PC-9 (cell line): ENCODE results near the gene DNAJB2. TPM values are rescaled to one million over a fixed set of nuclear protein-coding genes. Genes with fewer than 3 reads are reported as not detected.

ENCODE experiments used
- BruUV-seq: library from RNA; stranded (reverse); fragments of 400-500 nt; replicated peaks from 2 replicates; lab custom pipeline; 2021; lab: Mats Ljungman, UMichigan
- CTCF ChIA-PET: fragments of 300-600 bp; sonication (Branson Sonifier 250); formaldehyde crosslinking; loops from one replicate; lab custom pipeline; 2022; ENCODE audit warnings: antibody characterized with exemption; lab: Charles Lee
- POLR2A ChIA-PET: fragments of 300-600 bp; sonication (Branson Sonifier 250); formaldehyde crosslinking; loops from one replicate; lab custom pipeline; 2022; ENCODE audit warnings: antibody characterized with exemption; ENCODE audit not compliant: unreplicated experiment; lab: Charles Lee
- DNase-seq, 2 experiments: peaks; one replicate each; pipeline versions ENCODE4 v3.0.0 to v3.0.0-alpha.2; 2015 to 2022; ENCODE audit warnings: mixed read lengths in 1 of 2
- H2AFZ ChIP-seq: fragments of 200-600 bp; sonication (generic); 2 replicates; pipeline ENCODE4 v1.8.1; 2017; ENCODE audit warnings: antibody characterized with exemption
- H3F3A ChIP-seq: fragments of 200-600 bp; sonication (generic); 2 replicates; pipeline ENCODE4 v1.8.1; 2017; ENCODE audit warnings: antibody characterized with exemption, mild to moderate bottlenecking, low read depth; ENCODE audit not compliant: insufficient read depth
- H3K27ac ChIP-seq: fragments of 200-600 bp; sonication (generic); 2 replicates; pipeline ENCODE4 v1.6.1; 2016; ENCODE audit warnings: mixed run types
- H3K27me3 ChIP-seq: fragments of 200-600 bp; sonication (generic); 2 replicates; pipeline ENCODE4 v1.6.1; 2016; ENCODE audit warnings: low read depth, mixed run types; ENCODE audit not compliant: insufficient read depth
- H3K36me3 ChIP-seq: fragments of 200-600 bp; sonication (generic); 2 replicates; pipeline ENCODE4 v1.6.1; 2016; ENCODE audit warnings: low read depth, mixed run types
- H3K4me1 ChIP-seq: fragments of 200-600 bp; sonication (generic); replicated peaks from 2 replicates; pipeline ENCODE4 v1.6.1; 2016; ENCODE audit warnings: mixed run types; ENCODE audit not compliant: insufficient read depth
- H3K4me2 ChIP-seq: fragments of 200-600 bp; sonication (generic); 2 replicates; pipeline ENCODE4 v1.6.1; 2017; ENCODE audit warnings: mixed run types
- H3K4me3 ChIP-seq: fragments of 200-600 bp; sonication (generic); 2 replicates; pipeline ENCODE4 v1.6.1; 2016; ENCODE audit warnings: mixed run types
- H3K79me2 ChIP-seq: fragments of 200-600 bp; sonication (generic); 2 replicates; pipeline ENCODE4 v1.6.1; 2017; ENCODE audit warnings: low read depth, mixed run types
- H3K9me2 ChIP-seq: fragments of 200-600 bp; sonication (generic); 2 replicates; pipeline ENCODE4 v1.8.1; 2017; ENCODE audit warnings: mild to moderate bottlenecking; ENCODE audit not compliant: insufficient read depth
- H3K9me3 ChIP-seq: fragments of 200-600 bp; sonication (generic); 2 replicates; pipeline ENCODE4 v1.8.1; 2016; ENCODE audit warnings: low read depth; ENCODE audit not compliant: insufficient read depth
- H4K20me1 ChIP-seq: fragments of 200-600 bp; sonication (generic); 2 replicates; pipeline ENCODE4 v1.8.1; 2017; ENCODE audit not compliant: insufficient read depth
- CTCF ChIP-seq: fragments of 200-600 bp; sonication (generic); conservative IDR thresholded peaks from 2 replicates; pipeline ENCODE4 v1.6.1; 2017; ENCODE audit warnings: mixed run types, antibody characterized with exemption, mild to moderate bottlenecking, moderate library complexity
- EZH2 ChIP-seq: fragments of 200-600 bp; sonication (generic); IDR thresholded peaks from 2 replicates; pipeline ENCODE4 v1.8.0; 2017; ENCODE audit warnings: antibody characterized with exemption, low read depth
- intact Hi-C: fragments of 100-400 bp; cut with micrococcal nuclease; formaldehyde crosslinking; loops from one replicate; pipeline ENCODE4 v1.10.0; 2022; ENCODE audit not compliant: unreplicated experiment
- total RNA-seq: library from RNA; stranded (reverse); gene quantifications from 2 replicates; pipeline ENCODE4 v1.2.3, GENCODE V29; 2021

The DNAJB2 gene
- total RNA-seq, 1 experiment from 2014 or later = 38.5 TPM

- H4K20me1 ChIP-seq = no peaks in the 10 kb centered on the region
- peaks cover 12% of the 10 kb centered on the region for H3K4me1 ChIP-seq
- no peak overlapping the region for H3K4me3 ChIP-seq
- no peak for DNase-seq
- no peaks in the 10 kb centered on the region for H3K36me3 ChIP-seq
- no peak overlapping the region for H3K4me2 ChIP-seq
- no TSS peak for BruUV-seq
- CTCF ChIA-PET = interaction anchor here (0.6 kb wide), 1 partner anchor 52 kb away, joined by 3 read pairs; no protein-coding TSS in a partner anchor
- no peaks in the 10 kb centered on the region for H3K27me3 ChIP-seq
- H3K79me2 ChIP-seq = no peaks in the 10 kb centered on the region
- TF ChIP-seq CTCF = no peak
- no peak for TF ChIP-seq EZH2
- POLR2A ChIA-PET = no interaction called here
- H3K27ac ChIP-seq = no peak overlapping the region
- peaks cover 4% of the 10 kb centered on the region; the same call in 1 of the 2 replicates for H3F3A ChIP-seq
- H3K9me2 ChIP-seq = no peaks in the 10 kb centered on the region
- no peak overlapping the region for H2AFZ ChIP-seq
- H3K9me3 ChIP-seq = no peaks in the 10 kb centered on the region
- intact Hi-C loops = no loop called here
Observed at GRCh38 chr2:219291910-219292490, 12.8 kb downstream of the DNAJB2 start.

GRCh38 chr2:219292616-219293015 lies 13.4 kb downstream of the DNAJB2 start:
- no TSS peak for BruUV-seq
- Histone ChIP-seq H3K79me2 (no peaks in the 10 kb centered on the region), H3K36me3 (no peaks in the 10 kb centered on the region), H3K27ac (no peak overlapping the region), H3K9me2 (no peaks in the 10 kb centered on the region), H3K4me2 (no peak overlapping the region), H3F3A (peaks cover 4% of the 10 kb centered on the region; the same call in 1 of the 2 replicates), H3K4me1 (peaks cover 12% of the 10 kb centered on the region), H2AFZ (no peak overlapping the region), H4K20me1 (no peaks in the 10 kb centered on the region), H3K27me3 (no peaks in the 10 kb centered on the region), H3K4me3 (no peak overlapping the region), H3K9me3 (no peaks in the 10 kb centered on the region)
- ChIA-PET POLR2A (no interaction called here), CTCF (interaction anchor here (0.6 kb wide), 1 partner anchor 53 kb away, joined by 3 read pairs; no protein-coding TSS in a partner anchor)
- intact Hi-C loops = no loop called here
- TF ChIP-seq CTCF = no peak
- TF ChIP-seq EZH2 = no peak
- DNase-seq = no peak

DNA sequence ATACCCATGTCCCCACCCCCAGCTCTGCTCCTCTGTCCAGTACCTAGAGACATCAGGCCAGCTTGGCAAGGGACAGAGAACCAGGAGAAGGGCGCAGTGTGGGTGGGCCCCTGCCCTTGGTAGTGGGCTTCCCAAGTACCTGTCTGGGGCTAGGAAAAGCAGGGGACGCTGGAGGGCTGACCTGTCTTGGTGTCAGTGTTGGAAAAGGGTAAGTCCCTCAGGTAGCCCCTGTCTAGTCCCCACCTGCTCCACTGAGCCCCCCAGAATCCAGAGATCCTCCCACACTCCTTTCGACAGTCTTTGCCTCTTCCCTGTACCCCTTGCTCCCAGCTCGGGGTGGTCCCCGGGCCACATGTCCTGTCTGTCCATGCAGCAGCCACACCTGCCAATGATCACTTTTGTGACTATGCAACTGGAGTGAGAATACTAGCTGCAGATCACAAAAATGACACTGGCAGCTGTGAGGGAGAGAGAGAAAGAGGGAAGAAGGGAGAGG lies 14.6 kb downstream of the DNAJB2 start:
- BruUV-seq = no TSS peak
- ChIA-PET CTCF (interaction anchor here (0.5 to 2.3 kb wide), 2 partner anchors 15 to 77 kb away, joined by 4 to 13 read pairs; partner anchors contain the start of gene DNAJB2), POLR2A (no interaction called here)
- Histone ChIP-seq H3K27ac (no peak overlapping the region), H3K27me3 (peaks cover under 1% of the 10 kb centered on the region; the same call in 1 of the 2 replicates), H3K4me2 (no peak overlapping the region), H3K9me2 (no peaks in the 10 kb centered on the region), H3K9me3 (no peaks in the 10 kb centered on the region), H3F3A (peaks cover 4% of the 10 kb centered on the region; the same call in 1 of the 2 replicates), H2AFZ (no peak overlapping the region), H3K79me2 (no peaks in the 10 kb centered on the region), H3K4me1 (peaks cover 12% of the 10 kb centered on the region), H3K4me3 (no peak overlapping the region), H3K36me3 (no peaks in the 10 kb centered on the region), H4K20me1 (no peaks in the 10 kb centered on the region)
- intact Hi-C loops = loop anchor here (1.0 to 2.0 kb wide), 6 partner anchors 14 to 133 kb away; partner anchors contain the start of genes ABCB6, ANKZF1, ATG9A and CNPPD1
- TF ChIP-seq EZH2 (no peak), CTCF (no peak)
- DNase-seq = no peak
